ENCODE results near the gene FNDC5. TPM values are rescaled to one million over a fixed set of nuclear protein-coding genes. Genes with fewer than 3 reads are reported as not detected.

FNDC5 gene
- total RNA-seq, 1 experiment from 2014 or later, result 4.5 TPM

DNA sequence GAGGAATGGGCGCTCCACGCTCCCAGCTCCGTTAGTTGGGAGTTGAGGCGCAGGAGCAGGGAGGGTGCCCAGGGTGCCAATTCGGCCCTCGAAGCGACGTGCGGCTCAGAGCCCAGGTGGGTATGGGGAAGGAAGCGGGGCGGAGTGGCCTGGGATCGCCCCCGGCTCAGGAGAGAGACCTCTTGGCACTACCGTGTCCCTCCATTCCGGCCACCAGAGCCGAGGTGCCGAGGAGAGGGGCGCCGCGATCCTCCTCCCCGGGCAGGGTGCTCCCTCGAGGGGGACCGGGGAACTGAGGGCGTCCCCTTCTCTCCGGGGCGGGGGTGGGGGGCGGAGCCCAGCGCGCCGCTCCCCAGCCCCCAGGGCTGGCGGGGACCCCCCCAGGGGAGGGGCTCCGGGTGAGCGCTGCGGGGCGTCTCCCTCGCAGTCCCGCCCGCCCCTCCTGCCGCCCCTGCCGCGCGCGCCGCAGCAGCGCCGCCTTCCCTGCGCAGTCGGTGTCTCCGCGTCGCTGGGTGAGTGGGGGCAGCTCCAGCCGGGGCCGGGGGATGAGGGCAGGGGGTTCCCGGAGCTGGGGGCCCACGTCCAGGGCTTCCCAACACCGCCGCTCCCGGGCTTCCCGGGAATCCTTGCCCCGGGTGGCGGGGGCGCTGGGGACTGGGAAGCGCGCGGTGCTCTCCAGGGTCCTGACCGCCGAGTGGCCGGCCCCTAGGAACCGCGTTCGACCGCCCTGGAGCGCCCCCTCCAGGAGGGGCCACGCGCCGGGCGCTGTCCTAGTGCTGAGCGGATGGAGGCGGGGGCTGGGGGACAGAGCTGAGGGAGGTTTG lies 15.5 kb upstream of the FNDC5 start, which contains the start of gene HPCA:
Gene HPCA, plus strand, starts transcription at position 488 of the 824 bp plus-strand sequence. CDS start 2,408 bp downstream, outside the sequence.
- Histone ChIP-seq H3K79me2 (ENCODE audit: insufficient read depth, low read length) (no peaks in the 10 kb centered on the region), H2AK5ac (ENCODE audit: insufficient read length, low read length) (no peak within 1 kb of the TSS), H2BK20ac (ENCODE audit: low read depth, low read length, poor library complexity, severe bottlenecking) (no peak within 1 kb of the TSS), H3K9ac (ENCODE audit: extremely low read depth, insufficient read length, low read length) (no peak within 1 kb of the TSS), H3K14ac (ENCODE audit: insufficient read depth, low read length) (no peak within 1 kb of the TSS), H3K56ac (ENCODE audit: insufficient read length, low read depth, low read length) (no peak within 1 kb of the TSS), H4K5ac (ENCODE audit: insufficient read length, low read depth, low read length) (no peak within 1 kb of the TSS), H3K9me3 (ENCODE audit: control insufficient read depth, low read depth, low read length) (no peaks in the 10 kb centered on the region), H3K79me1 (ENCODE audit: insufficient read depth, low read depth, low read length, poor library complexity, severe bottlenecking) (no peaks in the 10 kb centered on the region), H4K20me1 (ENCODE audit: control insufficient read depth, insufficient read depth, insufficient read length) (no peaks in the 10 kb centered on the region), H3K23me2 (ENCODE audit: insufficient read length, low read depth, low read length, poor library complexity, severe bottlenecking) (no peaks in the 10 kb centered on the region), H2BK15ac (ENCODE audit: low read depth, low read length) (no peak within 1 kb of the TSS), H4K91ac (ENCODE audit: insufficient read length, low read depth, low read length) (no peak within 1 kb of the TSS), H2BK5ac (ENCODE audit: insufficient read length, low read length) (no peak within 1 kb of the TSS), H3K23ac (ENCODE audit: insufficient read length, low read depth, low read length) (no peak within 1 kb of the TSS), H3T11ph (ENCODE audit: low read length) (no peak within 1 kb of the TSS), H3K4ac (ENCODE audit: low read depth, low read length) (no peak within 1 kb of the TSS), H2BK120ac (ENCODE audit: low read depth, low read length, poor library complexity, severe bottlenecking) (no peak within 1 kb of the TSS), H3K18ac (ENCODE audit: insufficient read length, low read depth, low read length) (no peak within 1 kb of the TSS), H3K4me2 (ENCODE audit: insufficient read depth, insufficient read length, low read length) (peak within 1 kb of the TSS; percentile 30), H2BK12ac (ENCODE audit: insufficient read length, low read depth, low read length) (no peak within 1 kb of the TSS), H3K4me1 (ENCODE audit: insufficient read depth, low read length) (no peaks in the 10 kb centered on the region), H4K8ac (replicated peaks; ENCODE audit: insufficient read length, low read depth, low read length) (no peak within 1 kb of the TSS), H3K27me3 (ENCODE audit: insufficient read depth, low read length) (no peaks in the 10 kb centered on the region; the same call in 1 of the 2 replicates), H2AFZ (ENCODE audit: low read length) (no peak within 1 kb of the TSS), H3K27ac (ENCODE audit: insufficient read length, low read depth, low read length) (no peak within 1 kb of the TSS)
- Mint-ChIP-seq H3K27me3 (ENCODE audit: low read depth) (peaks cover 72% of the 10 kb centered on the region), H3K9me3 (no peaks in the 10 kb centered on the region; a peak in 1 of 5 replicates), H3K4me3 (peak within 1 kb of the TSS; percentile 49 to 75), H3K36me3 (ENCODE audit: insufficient read depth in 1 of 3, low read depth in 3 of 3) (no peaks in the 10 kb centered on the region), H3K27ac (no peak within 1 kb of the TSS), H3K4me1 (peaks cover 4 to 32% of the 10 kb centered on the region in 2 experiments; a peak in 3 of 4 replicates)
- TF ChIP-seq CTCF (conservative IDR thresholded peaks at IDR 0.05), result peak; percentile 90
- WGBS (ENCODE audit: extremely low coverage, insufficient read length, low lambda C conversion rate), result no CpG with 5 or more reads among the region's 79 CpGs
- DNase-seq, result peak; percentile 84
